HEK293 (cell line): ENCODE results near the gene PDE3A.

ENCODE experiments used
- CTCF ChIA-PET: fragments of 350-600 bp; formaldehyde crosslinking; extraction: SDS; loops from one replicate; lab custom pipeline; 2021; ENCODE audit warnings: antibody characterized with exemption; lab: Yijun Ruan, JAX
- POLR2A ChIA-PET: fragments of 300-600 bp; formaldehyde crosslinking; extraction: SDS; loops from one replicate; lab custom pipeline; 2020; ENCODE audit warnings: antibody characterized with exemption, inconsistent platforms; lab: Yijun Ruan, JAX
- H3K27ac ChIP-seq: fragments of 200-500 bp; sonication (Bioruptor generic); 2 replicates; pipeline ENCODE4 v1.5.1; 2014; ENCODE audit warnings: low read depth, low read length, control low read depth, inconsistent platforms; ENCODE audit errors: extremely low read depth
- H3K36me3 ChIP-seq, 2 experiments: fragments of 200-500 bp in 1 of 2; sonication (Bioruptor generic) in 1 of 2; 1 replicate in 1 of 2; 2 replicates in 1 of 2; pipeline ENCODE4 v1.5.1; 2014 to 2017; ENCODE audit warnings: inconsistent platforms in 2 of 2, low read length in 2 of 2; ENCODE audit not compliant: control insufficient read depth in 2 of 2, insufficient read depth in 1 of 2
- H3K4me1 ChIP-seq: fragments of 200-500 bp; sonication (Bioruptor generic); 2 replicates; pipeline ENCODE4 v1.5.1; 2014; ENCODE audit warnings: mild to moderate bottlenecking, low read length, inconsistent platforms; ENCODE audit not compliant: control insufficient read depth, insufficient read depth
- H3K4me3 ChIP-seq: 2 replicates; pipeline ENCODE4 v1.5.1; 2011; ENCODE audit warnings: low read depth, mild to moderate bottlenecking, control low read depth, low read length, moderate library complexity
- H3K9me3 ChIP-seq: fragments of 200-500 bp; sonication (Bioruptor generic); 2 replicates; pipeline ENCODE4 v1.5.1; 2014; ENCODE audit warnings: low read depth, low read length, inconsistent platforms; ENCODE audit not compliant: control insufficient read depth, insufficient read depth
- ATF2 ChIP-seq: fragments of 450-650 bp; formaldehyde crosslinking; IDR thresholded peaks from 2 replicates; pipeline ENCODE4 v1.5.1; 2016; ENCODE audit warnings: missing biosample characterization, missing genetic modification characterization, low read depth
- KLF8 ChIP-seq: fragments of 450-650 bp; formaldehyde crosslinking; IDR thresholded peaks from 2 replicates; pipeline ENCODE4 v1.5.1; 2016; ENCODE audit warnings: missing biosample characterization, missing genetic modification characterization
- PRDM1 ChIP-seq: fragments of 450-650 bp; formaldehyde crosslinking; IDR thresholded peaks from 2 replicates; pipeline ENCODE4; 2016; ENCODE audit warnings: missing biosample characterization, missing genetic modification characterization
- TCF7L2 ChIP-seq: IDR thresholded peaks from 2 replicates; pipeline ENCODE4 v1.6.1; 2011; ENCODE audit warnings: low read depth, mild to moderate bottlenecking, inconsistent platforms, low read length, moderate library complexity, borderline replicate concordance
- YY1 ChIP-seq: fragments of 450-650 bp; formaldehyde crosslinking; IDR thresholded peaks from 2 replicates; pipeline ENCODE4 v1.5.1; 2018; ENCODE audit warnings: missing biosample characterization, missing genetic modification characterization
- ZNF155 ChIP-seq: fragments of 450-650 bp; formaldehyde crosslinking; IDR thresholded peaks from 2 replicates; pipeline ENCODE4 v1.5.1; 2016; ENCODE audit warnings: missing biosample characterization, missing genetic modification characterization
- ZNF514 ChIP-seq: fragments of 450-650 bp; formaldehyde crosslinking; IDR thresholded peaks from 2 replicates; pipeline ENCODE4 v1.5.1; 2016; ENCODE audit warnings: missing biosample characterization, missing genetic modification characterization
- ZNF561 ChIP-seq: fragments of 450-650 bp; IDR thresholded peaks from 2 replicates; pipeline ENCODE4 v1.5.1; 2018; ENCODE audit warnings: missing biosample characterization, missing genetic modification characterization, borderline replicate concordance
- ZNF626 ChIP-seq: fragments of 450-650 bp; sonication (Bioruptor Pico); formaldehyde crosslinking; IDR thresholded peaks from 2 replicates; pipeline ENCODE4 v1.5.1; 2018; ENCODE audit warnings: missing biosample characterization, missing genetic modification characterization, inconsistent platforms
- ZNF654 ChIP-seq: fragments of 450-650 bp; formaldehyde crosslinking; IDR thresholded peaks from 2 replicates; pipeline ENCODE4 v1.5.1; 2016; ENCODE audit warnings: low read depth, missing biosample characterization, missing genetic modification characterization
- ZNF776 ChIP-seq: fragments of 450-650 bp; formaldehyde crosslinking; IDR thresholded peaks from 2 replicates; pipeline ENCODE4 v1.5.0; 2017; ENCODE audit warnings: missing biosample characterization, missing genetic modification characterization, borderline replicate concordance
- ZNF837 ChIP-seq: fragments of 450-650 bp; formaldehyde crosslinking; IDR thresholded peaks from 2 replicates; pipeline ENCODE4 v1.5.1; 2016; ENCODE audit warnings: missing biosample characterization, missing genetic modification characterization
- TF ChIP-seq, protein P1 (sequence below): fragments of 450-650 bp; formaldehyde crosslinking; IDR thresholded peaks from 2 replicates; pipeline ENCODE4 v1.5.1; 2016; ENCODE audit warnings: missing biosample characterization, missing genetic modification characterization
- TF ChIP-seq, protein P2 (sequence below): fragments of 450-650 bp; formaldehyde crosslinking; IDR thresholded peaks from 2 replicates; pipeline ENCODE4 v1.5.0; 2017; ENCODE audit warnings: missing biosample characterization, missing genetic modification characterization, borderline replicate concordance
- TF ChIP-seq, protein P3 (sequence below): fragments of 450-650 bp; IDR thresholded peaks from 2 replicates; pipeline ENCODE4 v1.5.1; 2018; ENCODE audit warnings: missing biosample characterization, missing genetic modification characterization

Gene PDE3A

GRCh38 chr12:20459920-20460319 lies 91.6 kb downstream of the PDE3A start (continued):
- TF ChIP-seq YY1 (tag by site-specific recombination) = no peak
- TF ChIP-seq, all 188 proteins: peak for 0

GRCh38 chr12:20460956-20461355 lies 92.6 kb downstream of the PDE3A start:
- no peaks in the 10 kb centered on the region for H3K4me1 ChIP-seq
- ChIA-PET POLR2A (no interaction called here), CTCF (interaction anchor here (1.7 kb wide), 1 partner anchor 23 kb away, joined by 3 read pairs; no protein-coding TSS in a partner anchor)
- H3K27ac ChIP-seq = no peak overlapping the region
- H3K36me3 ChIP-seq = no peaks in the 10 kb centered on the region
- H3K4me3 ChIP-seq = no peak overlapping the region
- H3K9me3 ChIP-seq = no peaks in the 10 kb centered on the region
- no peak for TF ChIP-seq ZNF626

DNA sequence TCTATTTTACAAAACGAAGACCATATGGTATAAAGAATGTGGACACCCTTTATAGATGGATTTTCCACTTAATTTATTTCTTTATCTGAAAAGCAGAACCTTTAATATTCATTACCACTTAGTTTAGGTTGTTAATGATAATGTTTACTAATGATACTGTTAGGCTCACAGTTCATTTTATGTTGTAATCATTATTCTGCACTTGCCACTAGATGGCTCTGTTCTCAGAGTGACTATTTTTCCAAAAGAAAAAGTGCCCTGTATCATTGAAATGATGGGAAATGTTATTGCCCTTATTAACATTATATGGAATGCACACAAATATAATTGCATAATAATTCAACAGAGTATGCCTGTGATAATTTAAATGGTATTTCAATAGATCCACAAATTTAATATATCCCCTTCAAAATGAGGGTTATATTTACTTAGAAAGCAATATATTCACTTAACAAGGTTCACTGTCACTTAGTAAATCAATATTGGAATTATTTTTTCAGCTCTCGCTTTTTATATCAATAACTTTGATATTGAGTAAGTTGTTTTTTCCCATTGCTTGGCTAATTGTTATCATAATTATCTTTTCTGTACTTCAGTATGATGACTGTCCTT lies 95.7 kb downstream of the PDE3A start:
- Histone ChIP-seq H3K9me3 (no peaks in the 10 kb centered on the region), H3K36me3 (no peaks in the 10 kb centered on the region), H3K27ac (no peak overlapping the region), H3K4me1 (no peaks in the 10 kb centered on the region), H3K4me3 (no peak overlapping the region)
- ChIA-PET POLR2A (no interaction called here), CTCF (interaction anchor here (0.6 to 1.5 kb wide), 9 partner anchors 9 to 1147 kb away, joined by 3 to 6 read pairs (median 3); no protein-coding TSS in a partner anchor)
- TF ChIP-seq PRDM1 (peak; percentile 29; the same call in 1 of the 2 replicates), KLF8 (tag by site-specific recombination) (no peak), ZNF654 (peak; percentile 26; the same call in 1 of the 2 replicates)

DNA sequence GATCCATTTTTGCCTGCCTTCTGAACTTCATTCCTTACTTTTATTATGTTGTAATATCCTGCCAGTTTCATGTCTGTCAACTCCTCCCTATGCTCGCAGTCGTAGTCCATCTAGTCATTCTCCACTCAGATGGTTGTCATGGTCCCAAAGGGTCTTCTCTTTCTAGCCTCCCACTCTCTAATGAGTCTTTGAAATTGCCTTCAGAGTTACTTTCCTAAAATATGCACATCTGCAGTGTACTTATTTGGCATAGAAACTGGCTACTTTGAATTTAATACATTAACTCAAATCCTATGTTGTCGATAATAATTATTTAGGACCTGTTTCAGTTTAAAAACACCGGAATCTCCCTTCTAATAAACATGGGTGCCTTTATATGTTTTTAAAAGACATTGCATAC lies 101.0 kb downstream of the PDE3A start:
- TF ChIP-seq ATF2 = no peak
- no peak for TF ChIP-seq ZNF561 (tag by site-specific recombination)
- TF ChIP-seq, protein P1, sequence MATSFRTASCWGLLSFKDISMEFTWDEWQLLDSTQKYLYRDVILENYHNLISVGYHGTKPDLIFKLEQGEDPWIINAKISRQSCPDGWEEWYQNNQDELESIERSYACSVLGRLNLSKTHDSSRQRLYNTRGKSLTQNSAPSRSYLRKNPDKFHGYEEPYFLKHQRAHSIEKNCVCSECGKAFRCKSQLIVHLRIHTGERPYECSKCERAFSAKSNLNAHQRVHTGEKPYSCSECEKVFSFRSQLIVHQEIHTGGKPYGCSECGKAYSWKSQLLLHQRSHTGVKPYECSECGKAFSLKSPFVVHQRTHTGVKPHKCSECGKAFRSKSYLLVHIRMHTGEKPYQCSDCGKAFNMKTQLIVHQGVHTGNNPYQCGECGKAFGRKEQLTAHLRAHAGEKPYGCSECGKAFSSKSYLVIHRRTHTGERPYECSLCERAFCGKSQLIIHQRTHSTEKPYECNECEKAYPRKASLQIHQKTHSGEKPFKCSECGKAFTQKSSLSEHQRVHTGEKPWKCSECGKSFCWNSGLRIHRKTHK (tag by site-specific recombination) = no peak
- TF ChIP-seq TCF7L2 = no peak
- no peak for TF ChIP-seq ZNF155 (tag by site-specific recombination)
- Histone ChIP-seq H3K27ac (no peak overlapping the region), H3K4me3 (no peak overlapping the region), H3K36me3 (no peaks in the 10 kb centered on the region), H3K4me1 (no peaks in the 10 kb centered on the region), H3K9me3 (no peaks in the 10 kb centered on the region)
- CTCF ChIA-PET = no interaction called here
- POLR2A ChIA-PET = no interaction called here

GRCh38 chr12:20469756-20470155 lies 101.4 kb downstream of the PDE3A start:
- POLR2A ChIA-PET = no interaction called here
- H3K4me3 ChIP-seq = no peak overlapping the region
- no peaks in the 10 kb centered on the region for H3K4me1 ChIP-seq
- no peaks in the 10 kb centered on the region for H3K9me3 ChIP-seq
- no peak overlapping the region for H3K27ac ChIP-seq
- CTCF ChIA-PET = no interaction called here
- no peaks in the 10 kb centered on the region for H3K36me3 ChIP-seq
- TF ChIP-seq ZNF837 (no peak), ZNF514 (no peak), ZNF776 (no peak)
- TF ChIP-seq, protein P2, sequence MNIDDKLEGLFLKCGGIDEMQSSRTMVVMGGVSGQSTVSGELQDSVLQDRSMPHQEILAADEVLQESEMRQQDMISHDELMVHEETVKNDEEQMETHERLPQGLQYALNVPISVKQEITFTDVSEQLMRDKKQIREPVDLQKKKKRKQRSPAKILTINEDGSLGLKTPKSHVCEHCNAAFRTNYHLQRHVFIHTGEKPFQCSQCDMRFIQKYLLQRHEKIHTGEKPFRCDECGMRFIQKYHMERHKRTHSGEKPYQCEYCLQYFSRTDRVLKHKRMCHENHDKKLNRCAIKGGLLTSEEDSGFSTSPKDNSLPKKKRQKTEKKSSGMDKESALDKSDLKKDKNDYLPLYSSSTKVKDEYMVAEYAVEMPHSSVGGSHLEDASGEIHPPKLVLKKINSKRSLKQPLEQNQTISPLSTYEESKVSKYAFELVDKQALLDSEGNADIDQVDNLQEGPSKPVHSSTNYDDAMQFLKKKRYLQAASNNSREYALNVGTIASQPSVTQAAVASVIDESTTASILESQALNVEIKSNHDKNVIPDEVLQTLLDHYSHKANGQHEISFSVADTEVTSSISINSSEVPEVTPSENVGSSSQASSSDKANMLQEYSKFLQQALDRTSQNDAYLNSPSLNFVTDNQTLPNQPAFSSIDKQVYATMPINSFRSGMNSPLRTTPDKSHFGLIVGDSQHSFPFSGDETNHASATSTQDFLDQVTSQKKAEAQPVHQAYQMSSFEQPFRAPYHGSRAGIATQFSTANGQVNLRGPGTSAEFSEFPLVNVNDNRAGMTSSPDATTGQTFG (tag by site-specific recombination) = no peak
- TF ChIP-seq, protein P3, sequence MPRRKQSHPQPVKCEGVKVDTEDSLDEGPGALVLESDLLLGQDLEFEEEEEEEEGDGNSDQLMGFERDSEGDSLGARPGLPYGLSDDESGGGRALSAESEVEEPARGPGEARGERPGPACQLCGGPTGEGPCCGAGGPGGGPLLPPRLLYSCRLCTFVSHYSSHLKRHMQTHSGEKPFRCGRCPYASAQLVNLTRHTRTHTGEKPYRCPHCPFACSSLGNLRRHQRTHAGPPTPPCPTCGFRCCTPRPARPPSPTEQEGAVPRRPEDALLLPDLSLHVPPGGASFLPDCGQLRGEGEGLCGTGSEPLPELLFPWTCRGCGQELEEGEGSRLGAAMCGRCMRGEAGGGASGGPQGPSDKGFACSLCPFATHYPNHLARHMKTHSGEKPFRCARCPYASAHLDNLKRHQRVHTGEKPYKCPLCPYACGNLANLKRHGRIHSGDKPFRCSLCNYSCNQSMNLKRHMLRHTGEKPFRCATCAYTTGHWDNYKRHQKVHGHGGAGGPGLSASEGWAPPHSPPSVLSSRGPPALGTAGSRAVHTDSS (tag by site-specific recombination) = no peak
